Heart right ventricle (tissue), 16 donors: ENCODE measurements around the gene MALRD1. TPM values are rescaled to one million over a fixed set of nuclear protein-coding genes. Genes with fewer than 3 reads are reported as not detected.

ENCODE experiments used
- ATAC-seq, 8 donors: fragments of 200-7000 bp; cut with Tn5 transposase; one replicate each; pipeline ENCODE4 v1.9.1; 2020; ENCODE audit warnings: mild to moderate bottlenecking in 8 of 8, moderate library complexity in 8 of 8, moderate number of reproducible peaks in 1 of 8
- DNase-seq, 2 donors: peaks; one replicate each; pipeline ENCODE4 v3.0.0-alpha.2; 2020
- H3K27ac ChIP-seq, 10 donors: fragments of 200-600 bp; sonication (generic) in 2 of 10; one replicate each; pipeline versions ENCODE4 v1.5.0 to v1.8.0; 2020 to 2022; ENCODE audit warnings: mild to moderate bottlenecking in 3 of 10
- H3K27me3 ChIP-seq, 7 donors: fragments of 200-600 bp; one replicate each; pipeline ENCODE4 v1.8.0; 2021 to 2022; ENCODE audit warnings: mild to moderate bottlenecking in 2 of 7
- H3K36me3 ChIP-seq, 9 donors: fragments of 200-600 bp; sonication (generic) in 1 of 9; one replicate each; pipeline versions ENCODE4 v1.5.0 to v1.8.0; 2020 to 2022; ENCODE audit warnings: mild to moderate bottlenecking in 2 of 9
- H3K4me1 ChIP-seq, 9 donors: fragments of 200-600 bp; sonication (generic) in 1 of 9; one replicate each; pipeline versions ENCODE4 v1.5.0 to v1.8.0; 2020 to 2022; ENCODE audit warnings: mild to moderate bottlenecking in 4 of 9
- H3K4me3 ChIP-seq, 10 donors: fragments of 200-600 bp; sonication (generic) in 2 of 10; one replicate each; pipeline versions ENCODE4 v1.5.0 to v1.8.0; 2020 to 2022; ENCODE audit warnings: mild to moderate bottlenecking in 7 of 10, moderate library complexity in 2 of 10
- H3K9me3 ChIP-seq, 11 donors: fragments of 200-600 bp in 10 of 11; sonication (generic) in 2 of 11; one replicate each; pipeline versions ENCODE4 v1.5.0 to v1.8.0; 2013 to 2022; ENCODE audit warnings: mild to moderate bottlenecking in 2 of 11, control low read depth in 1 of 11, moderate library complexity in 1 of 11
- whole genome bisulfite sequencing, 2 donors: extraction: QIAGEN DNeasy Blood & Tissue Kit; methylation state at CpG; one replicate each; pipeline ENCODE4 v1.1.7; 2013; ENCODE audit warnings: inconsistent platforms in 1 of 2; 5-methylcytosine and 5-hydroxymethylcytosine counted together
- intact Hi-C, 10 donors: fragments of 100-400 bp; cut with DNase I; formaldehyde crosslinking; loops; one replicate each; pipeline versions ENCODE4 v1.11.1 to v1.14.2; 2022
- polyA plus RNA-seq, 2 donors: library from polyadenylated mRNA; stranded (reverse); fragments of 200-250 nt; gene quantifications; one replicate each; pipeline ENCODE4 v1.2.3, GENCODE V29; 2013
- total RNA-seq, 10 donors: library from RNA; stranded (reverse); fragmentation: NEBNext Ultra II Directional in 3 of 10; extraction: Animal tissue kit (Norgen Biotek cat#: 25700) in 3 of 10; gene quantifications; one replicate each; pipeline versions ENCODE4 v1.2.1 to v1.2.4, GENCODE V29; 2021 to 2023
- TF ChIP-seq, protein P1 (sequence below), 9 donors: fragments of 200-600 bp; sonication (generic) in 2 of 9; IDR thresholded peaks; one replicate each; pipeline versions ENCODE4 v1.5.0 to v1.8.0; 2021 to 2022; ENCODE audit warnings: antibody characterized with exemption in 9 of 9, mild to moderate bottlenecking in 5 of 9, moderate library complexity in 1 of 9
- donor health status: Arrhythmogenic right ventricular cardiomyopathy.
- donor health status: ischemic (EF 13 %, LVEDD 7.1; RV severe dilation, severe dysfunction).
- donor health status: healthy with polysubstance abuse.
- donor health status: DM: no; HTN: yes; CAD: no.
- donor health status: DM: no; HTN: no; CAD: no.
- donor health status: ischemic (EF 25% LVEDD 6.9; RV normal size, moderate dysfunction).
- donor health status: ischemic (EF 25% LVEDD 5.7; RV mildly dilated, moderate dysfunction).
- donor health status: healthy.
- donor health status: DM: yes; HTN: yes; CAD: no.
- donor health status: Ischemic cardiomyopathy.
- donor health status: ischemic (EF 35%, LVEDD 5.7; RV mildly dilated, moderate dysfunction).
- donor health status: nonischemic (EF 11% LVEDD 7.7; RV severe dilation, severe dysfunction).
- donor health status: DM: yes; HTN: yes; CAD: no.
- donor health status: PGD.
- donor health status: ischemic (EF 29% LVEDD 5.4; RV normal size, mild dysfunction).
- donor health status: nonischemic (EF 23%, LVEDD 6.1; RV moderate dilation, normal function).

The MALRD1 gene
- total and polyA plus RNA-seq, 12 donors, result 0.10 to 2.2 (median 0.47) TPM

DNA sequence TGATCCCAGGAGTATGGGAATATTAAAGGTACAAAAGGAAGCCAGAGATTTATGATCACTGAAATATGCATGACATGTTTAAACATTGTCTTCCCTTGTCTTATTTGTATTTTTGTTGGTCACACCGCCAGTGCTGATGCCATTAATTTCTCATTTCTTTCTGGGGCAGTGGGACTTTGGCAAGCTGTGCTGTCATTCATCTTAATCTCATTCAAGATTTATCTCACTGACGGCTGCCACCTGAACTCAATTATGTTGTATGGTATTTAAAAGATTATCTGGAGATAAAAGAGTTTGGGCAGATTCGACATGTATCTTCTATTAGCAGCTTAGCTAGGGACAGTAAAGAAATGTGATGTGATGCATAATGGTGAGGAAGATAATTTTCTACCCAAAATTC is 482.7 kb downstream of the MALRD1 start:
- ATAC-seq, result no peak
- WGBS, 2 donors, result 49 to 61% methylated on average over 3 of the region's 3 CpGs
- intact Hi-C loops, result no loop called here
- no peak overlapping the region for H3K27ac ChIP-seq
- no peak for DNase-seq
- H3K9me3 ChIP-seq, result no peaks in the 10 kb centered on the region
- no peaks in the 10 kb centered on the region for H3K36me3 ChIP-seq
- no peaks in the 10 kb centered on the region for H3K27me3 ChIP-seq
- H3K4me3 ChIP-seq, result no peak overlapping the region
- H3K4me1 ChIP-seq, result no peaks in the 10 kb centered on the region
- TF ChIP-seq, protein P1, sequence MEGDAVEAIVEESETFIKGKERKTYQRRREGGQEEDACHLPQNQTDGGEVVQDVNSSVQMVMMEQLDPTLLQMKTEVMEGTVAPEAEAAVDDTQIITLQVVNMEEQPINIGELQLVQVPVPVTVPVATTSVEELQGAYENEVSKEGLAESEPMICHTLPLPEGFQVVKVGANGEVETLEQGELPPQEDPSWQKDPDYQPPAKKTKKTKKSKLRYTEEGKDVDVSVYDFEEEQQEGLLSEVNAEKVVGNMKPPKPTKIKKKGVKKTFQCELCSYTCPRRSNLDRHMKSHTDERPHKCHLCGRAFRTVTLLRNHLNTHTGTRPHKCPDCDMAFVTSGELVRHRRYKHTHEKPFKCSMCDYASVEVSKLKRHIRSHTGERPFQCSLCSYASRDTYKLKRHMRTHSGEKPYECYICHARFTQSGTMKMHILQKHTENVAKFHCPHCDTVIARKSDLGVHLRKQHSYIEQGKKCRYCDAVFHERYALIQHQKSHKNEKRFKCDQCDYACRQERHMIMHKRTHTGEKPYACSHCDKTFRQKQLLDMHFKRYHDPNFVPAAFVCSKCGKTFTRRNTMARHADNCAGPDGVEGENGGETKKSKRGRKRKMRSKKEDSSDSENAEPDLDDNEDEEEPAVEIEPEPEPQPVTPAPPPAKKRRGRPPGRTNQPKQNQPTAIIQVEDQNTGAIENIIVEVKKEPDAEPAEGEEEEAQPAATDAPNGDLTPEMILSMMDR (IDR thresholded peaks at IDR 0.05), result no peak

DNA sequence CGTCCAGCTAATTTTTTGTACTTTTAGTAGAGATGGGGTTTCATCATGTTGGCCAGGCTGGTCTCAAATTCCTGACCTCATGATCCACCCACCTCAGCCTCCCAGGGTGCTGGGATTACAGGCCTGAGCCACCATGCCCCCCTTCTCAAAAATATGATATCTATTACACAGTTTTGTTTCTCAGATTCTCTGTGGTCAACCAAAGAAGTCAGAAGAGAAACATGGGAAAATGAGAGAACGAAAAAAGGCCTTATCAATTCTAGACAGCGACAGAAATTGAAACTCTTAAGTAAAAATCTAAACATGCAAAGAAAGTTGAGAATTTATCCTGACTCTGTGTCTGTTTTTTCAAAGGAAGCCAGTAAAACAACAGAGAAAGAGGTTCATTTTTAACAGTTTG is 483.8 kb downstream of the MALRD1 start:
- WGBS, 2 donors, result 82 to 85% methylated on average over 3 of the region's 3 CpGs
- Histone ChIP-seq H3K27ac (no peak overlapping the region), H3K9me3 (no peaks in the 10 kb centered on the region), H3K4me1 (no peaks in the 10 kb centered on the region), H3K27me3 (no peaks in the 10 kb centered on the region), H3K4me3 (no peak overlapping the region), H3K36me3 (no peaks in the 10 kb centered on the region)
- intact Hi-C loops, result no loop called here
- TF ChIP-seq, protein P1 (IDR thresholded peaks at IDR 0.05), result no peak
- no peak for DNase-seq
- ATAC-seq, result no peak

DNA sequence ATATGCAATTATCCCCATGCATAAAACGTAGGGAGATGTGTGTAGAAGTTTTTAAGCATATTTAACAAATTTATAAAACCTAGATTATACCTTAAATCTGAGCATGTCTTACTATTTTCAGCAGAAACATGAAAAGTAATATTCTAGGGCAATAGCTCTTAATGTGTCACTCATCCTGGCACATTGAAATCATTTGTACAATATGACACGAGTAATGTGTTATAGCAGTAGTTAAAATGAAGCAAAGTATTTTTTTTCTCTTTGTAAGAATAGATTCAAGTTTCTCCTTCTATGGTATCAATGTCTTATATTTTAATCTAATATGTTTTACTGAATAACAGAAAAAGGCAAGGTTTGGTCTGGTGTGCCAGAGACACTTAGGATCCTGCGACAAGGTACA is 492.7 kb downstream of the MALRD1 start:
- 61 to 63% methylated on average over 3 of the region's 3 CpGs for WGBS, 2 donors
- H3K27me3 ChIP-seq, result no peaks in the 10 kb centered on the region
- H3K4me1 ChIP-seq, result no peaks in the 10 kb centered on the region
- DNase-seq (no peak), ATAC-seq (no peak)
- no peak overlapping the region for H3K27ac ChIP-seq
- H3K36me3 ChIP-seq, result no peaks in the 10 kb centered on the region
- H3K9me3 ChIP-seq, result peaks cover 0 to 7% (median 0%) of the 10 kb centered on the region in 11 donors
- no peak overlapping the region for H3K4me3 ChIP-seq
- intact Hi-C loops, result no loop called here
- TF ChIP-seq, protein P1 (IDR thresholded peaks at IDR 0.05), result no peak

DNA sequence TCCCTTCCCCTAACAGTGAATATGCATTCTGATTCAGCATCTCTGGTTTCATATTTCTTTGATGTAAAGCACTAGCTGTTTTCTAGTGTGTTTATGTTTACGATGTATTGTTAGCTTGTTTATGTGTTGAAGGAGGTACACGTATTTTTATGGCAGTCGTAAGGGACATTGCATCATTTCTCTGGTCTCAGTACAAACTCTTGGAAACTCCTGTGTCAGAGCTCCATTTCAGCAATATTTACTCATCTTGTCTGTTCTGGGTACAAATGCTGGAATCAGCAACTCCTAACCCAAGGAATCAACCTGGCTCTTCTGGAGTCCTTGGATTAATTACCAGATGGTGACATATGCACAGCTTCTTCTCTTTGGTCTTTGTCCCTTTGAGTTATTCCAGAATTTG is 497.6 kb downstream of the MALRD1 start:
- TF ChIP-seq, protein P1 (IDR thresholded peaks at IDR 0.05), result no peak
- Histone ChIP-seq H3K36me3 (no peaks in the 10 kb centered on the region), H3K27ac (no peak overlapping the region), H3K9me3 (peaks cover 0 to 10% (median 2%) of the 10 kb centered on the region in 11 donors), H3K27me3 (no peaks in the 10 kb centered on the region), H3K4me1 (no peaks in the 10 kb centered on the region), H3K4me3 (no peak overlapping the region)
- intact Hi-C loops, result no loop called here
- 91 to 93% methylated on average over 3 of the region's 3 CpGs for WGBS, 2 donors
- DNase-seq (no peak), ATAC-seq (no peak)
